Lower lobe of right lung (tissue), 2 donors: ENCODE results near the gene ASIC3. TPM values are rescaled to one million over a fixed set of nuclear protein-coding genes. Genes with fewer than 3 reads are reported as not detected.

ENCODE experiments used
- ATAC-seq, 2 donors: fragments of 200-7000 bp; cut with Tn5 transposase; one replicate each; pipeline ENCODE4 v1.9.1; 2020 to 2022; ENCODE audit warnings: mild to moderate bottlenecking in 2 of 2, moderate library complexity in 2 of 2
- DNase-seq: peaks from one replicate; pipeline ENCODE4 v3.0.0-alpha.2; 2020
- H3K27ac ChIP-seq: fragments of 200-600 bp; one replicate; pipeline ENCODE4 v1.8.0; 2022
- H3K27me3 ChIP-seq: fragments of 200-600 bp; one replicate; pipeline ENCODE4 v1.8.0; 2022; ENCODE audit warnings: low read depth
- H3K36me3 ChIP-seq: fragments of 200-600 bp; one replicate; pipeline ENCODE4 v1.8.0; 2022; ENCODE audit warnings: mild to moderate bottlenecking
- H3K4me1 ChIP-seq: fragments of 200-600 bp; one replicate; pipeline ENCODE4 v1.8.0; 2022
- H3K4me3 ChIP-seq: fragments of 200-600 bp; one replicate; pipeline ENCODE4 v1.8.0; 2022; ENCODE audit warnings: mild to moderate bottlenecking
- H3K9me3 ChIP-seq: fragments of 200-600 bp; one replicate; pipeline ENCODE4 v1.8.0; 2022
- CTCF ChIP-seq: fragments of 200-600 bp; IDR thresholded peaks from one replicate; pipeline ENCODE4 v1.8.0; 2022; ENCODE audit warnings: antibody characterized with exemption, mild to moderate bottlenecking
- intact Hi-C: fragments of 100-400 bp; cut with DNase I; formaldehyde crosslinking; loops from one replicate; pipeline ENCODE4 v1.11.0; 2022
- long read RNA-seq: library from polyadenylated mRNA; unstranded; transcript quantifications from one replicate; pipeline ENCODE4 v2.0.0, GENCODE V29; 2021
- total RNA-seq: library from RNA; stranded (reverse); fragmentation: NEBNext Ultra II Directional; extraction: Animal tissue kit (Norgen Biotek cat#: 25700); gene quantifications from one replicate; pipeline ENCODE4 v1.2.1, GENCODE V29; 2021
- donor health status: DM: no; HTN: yes; CAD: no; lungs with severe emphysema.

Gene ASIC3
- total RNA-seq, result 3.7 TPM
- long read RNA-seq, partial matches to known transcripts, result 1 of 3 reads
- long read RNA-seq, other reads (novel, unspliced or antisense), result 0 of 3 reads

- H3K4me3 ChIP-seq, result no peak within 1 kb of the TSS
- H3K27me3 ChIP-seq, result peaks cover 14% of the 10 kb centered on the region
- no peak for TF ChIP-seq CTCF
- H3K36me3 ChIP-seq, result peaks cover 19% of the 10 kb centered on the region
- ATAC-seq, result no peak
- H3K9me3 ChIP-seq, result no peaks in the 10 kb centered on the region
- no peak within 1 kb of the TSS for H3K27ac ChIP-seq
- peaks cover 10% of the 10 kb centered on the region for H3K4me1 ChIP-seq
- no peak for DNase-seq
- intact Hi-C loops, result no loop called here
Measured at GRCh38 chr7:151047976-151048815, at the start of gene ASIC3. Gene ASIC3 (plus strand): TSS chr7:151048531. CDS start chr7:151048886, 355 bp downstream.

GRCh38 chr7:150999001-150999400 lies 49.3 kb upstream of the ASIC3 start:
- no peak for TF ChIP-seq CTCF
- H3K27me3 ChIP-seq, result no peaks in the 10 kb centered on the region
- intact Hi-C loops, result no loop called here
- H3K9me3 ChIP-seq, result no peaks in the 10 kb centered on the region
- no peak overlapping the region for H3K27ac ChIP-seq
- peaks cover 4% of the 10 kb centered on the region for H3K36me3 ChIP-seq
- H3K4me3 ChIP-seq, result no peak overlapping the region
- no peak for DNase-seq
- no peak for ATAC-seq
- H3K4me1 ChIP-seq, result peaks cover 23% of the 10 kb centered on the region

GRCh38 chr7:150999497-151000230 lies 48.7 kb upstream of the ASIC3 start:
- H3K27ac ChIP-seq, result no peak overlapping the region
- intact Hi-C loops, result no loop called here
- H3K4me3 ChIP-seq, result no peak overlapping the region
- H3K36me3 ChIP-seq, result peaks cover 4% of the 10 kb centered on the region
- ATAC-seq, result no peak
- TF ChIP-seq CTCF, result no peak
- DNase-seq, result no peak
- peaks cover 16% of the 10 kb centered on the region for H3K4me1 ChIP-seq
- H3K9me3 ChIP-seq, result no peaks in the 10 kb centered on the region
- no peaks in the 10 kb centered on the region for H3K27me3 ChIP-seq

GRCh38 chr7:151000897-151001495 lies 47.3 kb upstream of the ASIC3 start:
- Histone ChIP-seq H3K36me3 (peaks cover 4% of the 10 kb centered on the region), H3K9me3 (no peaks in the 10 kb centered on the region), H3K27ac (no peak overlapping the region), H3K27me3 (no peaks in the 10 kb centered on the region), H3K4me3 (no peak overlapping the region), H3K4me1 (peaks cover 11% of the 10 kb centered on the region)
- intact Hi-C loops, result no loop called here
- no peak for DNase-seq
- no peak for ATAC-seq
- no peak for TF ChIP-seq CTCF

GRCh38 chr7:151001546-151001945 lies 46.8 kb upstream of the ASIC3 start:
- Histone ChIP-seq H3K27me3 (no peaks in the 10 kb centered on the region), H3K36me3 (peaks cover 4% of the 10 kb centered on the region), H3K4me3 (no peak overlapping the region), H3K9me3 (no peaks in the 10 kb centered on the region), H3K27ac (no peak overlapping the region), H3K4me1 (peaks cover 13% of the 10 kb centered on the region)
- DNase-seq (no peak), ATAC-seq (no peak)
- intact Hi-C loops, result no loop called here
- no peak for TF ChIP-seq CTCF
